K562 (cell line): Measurements from ENCODE around the gene TRPC1. TPM values are rescaled to one million over a fixed set of nuclear protein-coding genes. Genes with fewer than 3 reads are reported as not detected.

Source experiments
- ATAC-seq: fragments of 200-7000 bp; cut with Tn5 transposase; 3 replicates; pipeline ENCODE4 v1.9.1; 2020; ENCODE audit warnings: moderate library complexity
- BruUV-seq: library from RNA; stranded (reverse); fragments of 400-500 nt; replicated peaks from 2 replicates; lab custom pipeline; 2021; lab: Mats Ljungman, UMichigan
- CTCF ChIA-PET: fragments of 300-600 bp; formaldehyde crosslinking; extraction: SDS; loops from one replicate; lab custom pipeline; 2021; ENCODE audit warnings: low intra/inter-chr PET ratio; lab: Yijun Ruan, JAX
- POLR2A ChIA-PET: fragments of 300-600, 350-650 bp; sonication (Branson Sonifier 250); formaldehyde crosslinking; extraction: SDS; loops from one replicate; lab custom pipeline; 2021; ENCODE audit warnings: antibody characterized with exemption, inconsistent platforms; lab: Yijun Ruan, JAX
- DNase-seq, 4 experiments: peaks; one replicate each; pipeline versions ENCODE4 v3.0.0 to v3.0.0-alpha.2; 2011 to 2018; ENCODE audit warnings: low spot score in 3 of 4, mixed read lengths in 3 of 4; ENCODE audit errors: extremely low read depth in 1 of 4
- FAIRE-seq: peaks from 2 replicates; lab custom pipeline; 2011; peaks lifted over from hg19 to GRCh38; lab: Jason Lieb, UNC
- H2AFZ ChIP-seq: 2 replicates; pipeline ENCODE4 v1.6.0; 2011; ENCODE audit warnings: low read depth, low read length, control low read depth, inconsistent platforms
- H3K27ac ChIP-seq: fragments of 200-600 bp; 3 replicates; pipeline ENCODE4 v1.8.0; 2011; ENCODE audit warnings: low read depth, mild to moderate bottlenecking, control low read depth, inconsistent platforms, low read length, moderate library complexity, mixed read lengths; ENCODE audit errors: extremely low read depth
- H3K27me3 ChIP-seq, 2 experiments: fragments of 300-600 bp in 1 of 2; 2 replicates in 1 of 2; 3 replicates in 1 of 2; pipeline versions ENCODE4 v1.6.0 to v1.8.0; 2011; ENCODE audit warnings: inconsistent platforms in 2 of 2, low read length in 2 of 2, mild to moderate bottlenecking in 1 of 2, mixed read lengths in 1 of 2, moderate library complexity in 1 of 2; ENCODE audit not compliant: control insufficient read depth in 2 of 2, insufficient read depth in 2 of 2
- H3K36me3 ChIP-seq: fragments of 300-600 bp; 3 replicates; pipeline ENCODE4 v1.8.0; 2011; ENCODE audit warnings: mild to moderate bottlenecking, low read length, inconsistent platforms; ENCODE audit not compliant: control insufficient read depth, insufficient read depth
- H3K4me1 ChIP-seq, 2 experiments: fragments of 200-600 bp in 1 of 2; replicated peaks in 1 of 2; 2 replicates in 1 of 2; 3 replicates in 1 of 2; pipeline versions ENCODE4 v1.5.1 to v1.8.0; 2011; ENCODE audit warnings: inconsistent platforms in 2 of 2, low read length in 2 of 2, mild to moderate bottlenecking in 1 of 2, mixed read lengths in 1 of 2, moderate library complexity in 1 of 2; ENCODE audit not compliant: control insufficient read depth in 2 of 2, insufficient read depth in 2 of 2
- H3K4me2 ChIP-seq: 2 replicates; pipeline ENCODE4 v1.6.1; 2011; ENCODE audit warnings: low read length, control low read depth, inconsistent platforms, mixed read lengths; ENCODE audit not compliant: insufficient read depth
- H3K4me3 ChIP-seq: fragments of 200-600 bp; sonication (generic), shearing (Covaris generic); 2 replicates; pipeline ENCODE4 v1.5.1; 2016; ENCODE audit warnings: control low read depth, inconsistent platforms
- H3K79me2 ChIP-seq: fragments of 200-600 bp; 3 replicates; pipeline ENCODE4 v1.8.0; 2011; ENCODE audit warnings: low read length, inconsistent platforms; ENCODE audit not compliant: control insufficient read depth, insufficient read depth
- H3K9ac ChIP-seq, 2 experiments: 2 replicates each; pipeline versions ENCODE4 v1.6.0 to v1.6.1; 2011; ENCODE audit warnings: low read depth in 2 of 2, low read length in 2 of 2, control low read depth in 1 of 2, inconsistent platforms in 1 of 2, mild to moderate bottlenecking in 1 of 2, mixed read lengths in 1 of 2; ENCODE audit not compliant: insufficient read depth in 1 of 2
- H3K9me1 ChIP-seq: one replicate; pipeline ENCODE4 v1.6.0; 2011; ENCODE audit warnings: inconsistent platforms, mild to moderate bottlenecking, low read length, moderate library complexity; ENCODE audit not compliant: control insufficient read depth, insufficient read depth
- H3K9me3 ChIP-seq: replicated peaks from 2 replicates; pipeline ENCODE4 v1.5.1; 2011; ENCODE audit warnings: low read depth, low read length, inconsistent platforms; ENCODE audit not compliant: control insufficient read depth, insufficient read depth
- H4K20me1 ChIP-seq: replicated peaks from 2 replicates; pipeline ENCODE4 v1.6.1; 2011; ENCODE audit warnings: low read length, inconsistent platforms, mixed read lengths; ENCODE audit not compliant: control insufficient read depth, insufficient read depth
- CEBPB ChIP-seq: fragments of 450-650 bp; IDR thresholded peaks from 2 replicates; pipeline ENCODE4 v1.6.1; 2016; ENCODE audit warnings: missing genetic modification characterization, missing compliant biosample characterization
- CREBBP ChIP-seq: IDR thresholded peaks from one replicate; pipeline ENCODE4 v1.6.1; 2012; ENCODE audit warnings: low read depth, mild to moderate bottlenecking, control low read depth, inconsistent platforms, low read length
- CXXC5 ChIP-seq: fragments of 250-450 bp; sonication (Bioruptor Pico); IDR thresholded peaks from 2 replicates; pipeline ENCODE4 v1.8.0; 2022; ENCODE audit warnings: inconsistent platforms, mild to moderate bottlenecking, moderate library complexity
- DDX20 ChIP-seq: fragments of 450-650 bp; IDR thresholded peaks from 2 replicates; pipeline ENCODE4 v1.6.1; 2016; ENCODE audit warnings: missing genetic modification characterization, low read depth, mild to moderate bottlenecking, missing compliant biosample characterization, moderate library complexity
- ETS2 ChIP-seq: IDR thresholded peaks from 2 replicates; pipeline ENCODE4 v1.6.1; 2016; ENCODE audit warnings: borderline replicate concordance, missing genetic modification characterization, mild to moderate bottlenecking, moderate library complexity, missing compliant biosample characterization; ENCODE audit not compliant: poor library complexity, severe bottlenecking
- NRF1 ChIP-seq, 2 experiments: fragments of 450-650 bp; IDR thresholded peaks in 1 of 2; conservative IDR thresholded peaks in 1 of 2; 2 replicates each; pipeline ENCODE4 v1.6.1; 2014; ENCODE audit warnings: mild to moderate bottlenecking in 2 of 2
- SLC30A9 ChIP-seq: fragments of 250-450 bp; sonication (Bioruptor Pico); IDR thresholded peaks from 2 replicates; pipeline ENCODE4 v1.8.0; 2022; ENCODE audit warnings: mild to moderate bottlenecking, moderate library complexity
- ZNF224 ChIP-seq: sonication (generic); formaldehyde crosslinking; IDR thresholded peaks from 2 replicates; pipeline ENCODE4 v1.8.0; 2022; ENCODE audit warnings: mild to moderate bottlenecking, missing genetic modification reagents
- ZNF57 ChIP-seq: fragments of 450-650 bp; formaldehyde crosslinking; IDR thresholded peaks from 2 replicates; pipeline ENCODE4 v1.4.0; 2020; ENCODE audit warnings: mild to moderate bottlenecking, moderate library complexity
- WGBS: fragments of 100-300 bp; shearing (Covaris generic); methylation state at CpG from one replicate; pipeline ENCODE4 v1.1.6; 2016; ENCODE audit warnings: low coverage, mixed read lengths; ENCODE audit not compliant: insufficient coverage; ENCODE audit errors: missing lambda C conversion rate; 5-methylcytosine and 5-hydroxymethylcytosine counted together
- in situ Hi-C: fragments of 300-500 bp; cut with MboI; formaldehyde crosslinking; loops from 4 replicates; pipeline ENCODE4 v1.15.0; 2018; ENCODE audit warnings: inconsistent platforms, mixed read lengths
- intact Hi-C: fragments of 100-400 bp; cut with micrococcal nuclease; formaldehyde crosslinking; loops from 2 replicates; pipeline ENCODE4 v1.14.2; 2022
- polyA plus RNA-seq, 8 experiments: library from polyadenylated mRNA; depleted of rRNA in 4 of 8; stranded (reverse) in 5 of 8; unstranded in 3 of 8; fragments of >200 nt; fragmentation: Nextera tagmentation in 2 of 8; fragmentation: Illumina TruSeq in 1 of 8; extraction: Ambion mirVana in 2 of 8; extraction: Trizol in 1 of 8; gene quantifications; 2 replicates each; pipeline versions ENCODE4 v1.2.1 to v1.2.3, GENCODE V29; 2011 to 2014; ENCODE audit warnings: inconsistent platforms in 1 of 8, missing spikeins in 1 of 8
- total RNA-seq, 7 experiments: library from RNA; depleted of rRNA in 6 of 7; stranded (reverse); fragments of >200 nt in 6 of 7; fragmentation: Illumina TruSeq in 2 of 7; extraction: Trizol in 2 of 7; gene quantifications; 2 replicates each; pipeline versions ENCODE4 v1.2.1 to v1.2.3, GENCODE V29; 2011 to 2021; ENCODE audit warnings: low replicate concordance in 1 of 7
- TF ChIP-seq, protein P1 (sequence below): sonication (generic); formaldehyde crosslinking; IDR thresholded peaks from 2 replicates; pipeline ENCODE4 v1.8.0; 2022; ENCODE audit warnings: mild to moderate bottlenecking, missing genetic modification reagents
- TF ChIP-seq, protein P2 (sequence below): fragments of 450-650 bp; conservative IDR thresholded peaks from 2 replicates; pipeline ENCODE4 v1.6.1; 2016; ENCODE audit warnings: missing genetic modification characterization, low read depth, mild to moderate bottlenecking, missing compliant biosample characterization, moderate library complexity
- TF ChIP-seq, protein P3 (sequence below): fragments of 250-450 bp; sonication (Bioruptor Pico); IDR thresholded peaks from 2 replicates; pipeline ENCODE4 v1.8.0; 2021; ENCODE audit warnings: moderate library complexity, mild to moderate bottlenecking, inconsistent platforms

Gene TRPC1
- total and polyA plus RNA-seq, 9 of the 15 experiments (the other 6 are each of a cell fraction or from before 2014, with no cell fraction given) = 1.4 to 6.5 (median 3.0) TPM

DNA sequence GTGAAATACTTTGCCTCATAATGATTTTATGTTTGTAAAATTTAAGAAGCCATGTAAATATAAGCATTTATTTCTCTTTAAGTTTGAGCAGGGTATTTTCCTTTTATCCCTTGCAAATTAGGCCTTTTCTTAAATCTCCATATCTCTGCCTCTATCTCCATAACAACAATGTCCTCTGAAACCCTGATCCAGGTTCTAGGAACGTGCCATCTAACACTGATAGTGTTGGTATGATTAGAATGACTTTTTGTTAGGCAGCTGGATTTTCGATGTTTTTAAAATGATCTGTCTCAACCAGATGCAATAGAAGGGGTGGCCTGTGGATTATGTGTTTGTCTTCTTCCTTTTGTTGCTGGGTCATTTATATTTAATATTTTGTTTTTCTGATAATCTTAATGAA is 77.9 kb downstream of the TRPC1 start:
- Histone ChIP-seq H3K36me3 (peaks cover 4% of the 10 kb centered on the region; the same call in 1 of the 3 replicates), H3K4me1 (no peaks in the 10 kb centered on the region), H2AFZ (no peak overlapping the region), H3K9me1 (no peaks in the 10 kb centered on the region), H4K20me1 (no peaks in the 10 kb centered on the region), H3K27ac (no peak overlapping the region), H3K4me2 (no peak overlapping the region), H3K9ac (no peak overlapping the region), H3K79me2 (no peaks in the 10 kb centered on the region), H3K9me3 (no peaks in the 10 kb centered on the region), H3K4me3 (no peak overlapping the region), H3K27me3 (no peaks in the 10 kb centered on the region)
- no peak for ATAC-seq
- ChIA-PET POLR2A (no interaction called here), CTCF (no interaction called here)
- intact Hi-C loops (no loop called here), in situ Hi-C loops (no loop called here)
- DNase-seq = no peak
- 27% methylated on average over 2 of the region's 2 CpGs for WGBS
- TF ChIP-seq CEBPB (no peak), CREBBP (no peak), SLC30A9 (CRISPR knock-in tag) (no peak)
- TF ChIP-seq, protein P1, sequence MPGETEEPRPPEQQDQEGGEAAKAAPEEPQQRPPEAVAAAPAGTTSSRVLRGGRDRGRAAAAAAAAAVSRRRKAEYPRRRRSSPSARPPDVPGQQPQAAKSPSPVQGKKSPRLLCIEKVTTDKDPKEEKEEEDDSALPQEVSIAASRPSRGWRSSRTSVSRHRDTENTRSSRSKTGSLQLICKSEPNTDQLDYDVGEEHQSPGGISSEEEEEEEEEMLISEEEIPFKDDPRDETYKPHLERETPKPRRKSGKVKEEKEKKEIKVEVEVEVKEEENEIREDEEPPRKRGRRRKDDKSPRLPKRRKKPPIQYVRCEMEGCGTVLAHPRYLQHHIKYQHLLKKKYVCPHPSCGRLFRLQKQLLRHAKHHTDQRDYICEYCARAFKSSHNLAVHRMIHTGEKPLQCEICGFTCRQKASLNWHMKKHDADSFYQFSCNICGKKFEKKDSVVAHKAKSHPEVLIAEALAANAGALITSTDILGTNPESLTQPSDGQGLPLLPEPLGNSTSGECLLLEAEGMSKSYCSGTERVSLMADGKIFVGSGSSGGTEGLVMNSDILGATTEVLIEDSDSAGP = no peak
- no peak for FAIRE-seq
- no TSS peak for BruUV-seq

DNA sequence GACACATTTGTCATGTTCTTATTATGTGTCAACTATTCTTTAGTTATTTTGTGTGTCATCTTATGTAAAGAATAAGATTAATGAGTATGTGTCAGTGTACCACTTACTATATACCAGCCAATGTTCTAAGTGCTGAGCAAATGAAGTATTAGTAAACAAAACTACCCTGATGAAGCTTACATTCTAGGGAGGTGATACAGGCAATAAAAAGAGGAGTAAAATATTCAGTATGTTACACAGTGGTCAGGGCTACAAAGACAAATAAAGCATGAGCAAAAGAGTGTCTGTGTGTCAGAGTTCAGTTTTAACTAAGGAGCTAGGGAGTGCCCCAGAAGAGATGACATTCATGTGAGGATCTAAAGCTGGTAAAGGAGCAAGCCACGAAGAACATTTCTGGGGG is 79.1 kb downstream of the TRPC1 start:
- FAIRE-seq (peak; percentile 40), ATAC-seq (no peak), DNase-seq (no peak)
- Histone ChIP-seq H3K27ac (no peak overlapping the region), H3K79me2 (no peaks in the 10 kb centered on the region), H3K9me1 (no peaks in the 10 kb centered on the region), H3K9me3 (no peaks in the 10 kb centered on the region), H3K36me3 (peaks cover 4% of the 10 kb centered on the region; the same call in 1 of the 3 replicates), H3K4me1 (no peaks in the 10 kb centered on the region), H2AFZ (no peak overlapping the region), H4K20me1 (no peaks in the 10 kb centered on the region), H3K27me3 (no peaks in the 10 kb centered on the region), H3K4me3 (no peak overlapping the region), H3K4me2 (no peak overlapping the region), H3K9ac (no peak overlapping the region)
- no TSS peak for BruUV-seq
- in situ Hi-C loops (no loop called here), intact Hi-C loops (no loop called here)
- ChIA-PET CTCF (no interaction called here), POLR2A (no interaction called here)
- TF ChIP-seq NRF1 (conservative IDR thresholded peaks at IDR 0.05 in 1 of 2, IDR thresholded peaks at IDR 0.05 in 1 of 2) (no peak), ZNF57 (CRISPR knock-in tag) (no peak), DDX20 (tag) (no peak), CXXC5 (CRISPR knock-in tag) (no peak), ZNF224 (no peak), CREBBP (no peak), ETS2 (tag) (no peak)
- TF ChIP-seq, protein P2, sequence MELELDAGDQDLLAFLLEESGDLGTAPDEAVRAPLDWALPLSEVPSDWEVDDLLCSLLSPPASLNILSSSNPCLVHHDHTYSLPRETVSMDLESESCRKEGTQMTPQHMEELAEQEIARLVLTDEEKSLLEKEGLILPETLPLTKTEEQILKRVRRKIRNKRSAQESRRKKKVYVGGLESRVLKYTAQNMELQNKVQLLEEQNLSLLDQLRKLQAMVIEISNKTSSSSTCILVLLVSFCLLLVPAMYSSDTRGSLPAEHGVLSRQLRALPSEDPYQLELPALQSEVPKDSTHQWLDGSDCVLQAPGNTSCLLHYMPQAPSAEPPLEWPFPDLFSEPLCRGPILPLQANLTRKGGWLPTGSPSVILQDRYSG (tag) = no peak
- TF ChIP-seq, protein P3, sequence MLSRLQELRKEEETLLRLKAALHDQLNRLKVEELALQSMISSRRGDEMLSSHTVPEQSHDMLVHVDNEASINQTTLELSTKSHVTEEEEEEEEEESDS = no peak
- 0% methylated on average over 1 of the region's 1 CpG for WGBS
